B cell (primary cell): ENCODE results near the gene CORO2A. TPM values are rescaled to one million over a fixed set of nuclear protein-coding genes. Genes with fewer than 3 reads are reported as not detected.

Experiments used
- ATAC-seq: fragments of 200-7000 bp; cut with Tn5 transposase; one replicate; pipeline ENCODE4 v1.10.0; 2021; ENCODE audit warnings: low read depth, mild to moderate bottlenecking, moderate number of reproducible peaks, moderate library complexity
- CTCF ChIA-PET: fragments of 350-600 bp; sonication (Branson Sonifier 250); formaldehyde crosslinking; loops from one replicate; lab custom pipeline; 2021; ENCODE audit warnings: antibody characterized with exemption, inconsistent platforms; lab: Charles Lee
- POLR2A ChIA-PET: fragments of 350-600 bp; sonication (Branson Sonifier 250); formaldehyde crosslinking; loops from one replicate; lab custom pipeline; 2021; ENCODE audit warnings: antibody characterized with exemption; lab: Charles Lee
- DNase-seq: peaks from one replicate; pipeline ENCODE4 v3.0.0; 2013
- H2AFZ ChIP-seq: 2 replicates; pipeline ENCODE4 v1.6.1; 2012; ENCODE audit warnings: mild to moderate bottlenecking, low read depth, low read length; ENCODE audit not compliant: insufficient read depth, poor library complexity, severe bottlenecking
- H3K27ac ChIP-seq, 2 donors: 1 replicate in 1 of 2; 2 replicates in 1 of 2; pipeline ENCODE4 v1.5.1; 2012 to 2013; ENCODE audit warnings: low read length in 2 of 2, mild to moderate bottlenecking in 2 of 2, moderate library complexity in 1 of 2
- H3K27me3 ChIP-seq, 4 experiments: fragments of 200-600 bp in 1 of 4; sonication (generic) in 1 of 4; replicated peaks in 1 of 4; 1 replicate in 2 of 4; 2 replicates in 2 of 4; pipeline versions ENCODE4 v1.6.1 to v1.7.0; 2013 to 2016; ENCODE audit warnings: low read length in 3 of 4, mild to moderate bottlenecking in 2 of 4, mixed read lengths in 1 of 4, moderate library complexity in 1 of 4; ENCODE audit not compliant: insufficient read depth in 4 of 4, control insufficient read depth in 3 of 4; ENCODE audit errors: control extremely low read depth in 1 of 4
- H3K36me3 ChIP-seq, 2 experiments: replicated peaks in 1 of 2; 1 replicate in 1 of 2; 2 replicates in 1 of 2; pipeline versions ENCODE4 v1.6.1 to v1.7.1; 2013; ENCODE audit warnings: low read length in 1 of 2; ENCODE audit not compliant: insufficient read depth in 2 of 2, control insufficient read depth in 1 of 2; ENCODE audit errors: control extremely low read depth in 1 of 2, extremely low read depth in 1 of 2
- H3K4me1 ChIP-seq, 2 donors: fragments of 200-600 bp in 1 of 2; sonication (generic) in 1 of 2; 1 replicate in 1 of 2; 2 replicates in 1 of 2; pipeline versions ENCODE4 v1.5.1 to v1.6.1; 2013 to 2017; ENCODE audit warnings: low read length in 2 of 2; ENCODE audit not compliant: control insufficient read depth in 2 of 2, insufficient read depth in 2 of 2
- H3K4me2 ChIP-seq: replicated peaks from 2 replicates; pipeline ENCODE3; 2012; ENCODE audit warnings: mild to moderate bottlenecking, low read depth, low read length; ENCODE audit not compliant: poor library complexity, severe bottlenecking
- H3K4me3 ChIP-seq, 5 experiments: fragments of 200-600 bp in 1 of 5; sonication (generic) in 1 of 5; 1 replicate in 3 of 5; 2 replicates in 2 of 5; pipeline versions ENCODE4 v1.5.1 to v1.7.0; 2011 to 2016; ENCODE audit warnings: low read length in 4 of 5, mild to moderate bottlenecking in 4 of 5, low read depth in 2 of 5, control low read depth in 1 of 5, moderate library complexity in 1 of 5; ENCODE audit not compliant: insufficient read depth in 1 of 5; ENCODE audit errors: control extremely low read depth in 1 of 5, extremely low read depth in 1 of 5
- H3K79me2 ChIP-seq: fragments of 200-600 bp; sonication (generic); one replicate; pipeline ENCODE4 v1.6.0; 2016; ENCODE audit warnings: low read length; ENCODE audit not compliant: control insufficient read depth, insufficient read depth
- H3K9ac ChIP-seq: fragments of 200-600 bp; sonication (generic); 2 replicates; pipeline ENCODE4 v1.6.1; 2017; ENCODE audit warnings: mild to moderate bottlenecking, low read length, moderate library complexity
- H3K9me3 ChIP-seq, 3 donors: one replicate each; pipeline versions ENCODE4 v1.6.1 to v1.7.1; 2013; ENCODE audit warnings: low read length in 2 of 3; ENCODE audit not compliant: control insufficient read depth in 2 of 3, insufficient read depth in 1 of 3; ENCODE audit errors: control extremely low read depth in 1 of 3
- H4K20me1 ChIP-seq: 2 replicates; pipeline ENCODE4 v1.6.0; 2012; ENCODE audit warnings: mild to moderate bottlenecking, low read length; ENCODE audit not compliant: insufficient read depth, control insufficient read depth, poor library complexity, severe bottlenecking
- H3K27ac Mint-ChIP-seq: one replicate; pipeline ENCODE4 v1.8.0; 2021; ENCODE audit warnings: mixed read lengths
- H3K27me3 Mint-ChIP-seq: one replicate; pipeline ENCODE4 v1.8.0; 2021; ENCODE audit warnings: mixed read lengths
- H3K4me1 Mint-ChIP-seq: one replicate; pipeline ENCODE4 v1.8.0; 2021; ENCODE audit warnings: mixed read lengths
- H3K4me3 Mint-ChIP-seq: one replicate; pipeline ENCODE4 v1.8.0; 2021; ENCODE audit warnings: mixed read lengths
- H3K9me3 Mint-ChIP-seq: one replicate; pipeline ENCODE4 v1.8.0; 2022; ENCODE audit warnings: mixed read lengths; ENCODE audit not compliant: insufficient read depth
- CTCF ChIP-seq: fragments of 200-600 bp; IDR thresholded peaks from one replicate; pipeline ENCODE4 v1.8.0; 2022; ENCODE audit warnings: antibody characterized with exemption, mild to moderate bottlenecking
- EZH2 ChIP-seq: IDR thresholded peaks from 2 replicates; pipeline ENCODE4 v1.6.1; 2012; ENCODE audit warnings: borderline replicate concordance, low read depth, mild to moderate bottlenecking, moderate library complexity, low read length; ENCODE audit not compliant: insufficient read depth, poor library complexity, severe bottlenecking
- WGBS: methylation state at CpG from one replicate; pipeline ENCODE4 v1.1.5; 2013; ENCODE audit warnings: missing lambda C conversion rate; ENCODE audit not compliant: insufficient coverage; 5-methylcytosine and 5-hydroxymethylcytosine counted together
- intact Hi-C: fragments of 100-400 bp; cut with micrococcal nuclease; formaldehyde crosslinking; loops from one replicate; pipeline ENCODE4 v1.10.0; 2022
- polyA plus RNA-seq: library from polyadenylated mRNA; depleted of rRNA; stranded (reverse); fragments of >200 nt; gene quantifications from 2 replicates; pipeline ENCODE4 v1.2.3, GENCODE V29; 2012
- total RNA-seq, 2 donors: library from RNA; stranded (reverse); fragments of 120-200 nt in 1 of 2; gene quantifications; 1 replicate in 1 of 2; 2 replicates in 1 of 2; pipeline versions ENCODE4 v1.2.3 to v1.2.4, GENCODE V29; 2013 to 2022

Gene CORO2A
- total and polyA plus RNA-seq, 2 donors (not counting 1 experiment from before 2014, with no cell fraction given), result 1.1 to 2.0 TPM

GRCh38 chr9:98132806-98133631 lies 59.4 kb downstream of the CORO2A start:
- H3K27ac ChIP-seq, result no peak overlapping the region
- Mint-ChIP-seq H3K4me1 (peaks cover 32% of the 10 kb centered on the region), H3K9me3 (no peaks in the 10 kb centered on the region), H3K27ac (no peak overlapping the region), H3K4me3 (no peak overlapping the region), H3K27me3 (no peaks in the 10 kb centered on the region)
- CTCF ChIA-PET, result interaction anchor here (0.9 to 3.1 kb wide), 4 partner anchors 24 to 59 kb away, joined by 3 to 14 read pairs (median 4); no protein-coding TSS in a partner anchor
- POLR2A ChIA-PET, result no interaction called here
- no peaks in the 10 kb centered on the region for H3K79me2 ChIP-seq
- DNase-seq (no peak), ATAC-seq (no peak)
- H3K36me3 ChIP-seq, result no peaks in the 10 kb centered on the region
- H3K4me3 ChIP-seq, result no peak overlapping the region
- TF ChIP-seq EZH2, result no peak
- no peak for TF ChIP-seq CTCF
- intact Hi-C loops, result no loop called here
- no peak overlapping the region for H3K4me2 ChIP-seq
- 95% methylated on average over 13 of the region's 14 CpGs for WGBS
- H3K9me3 ChIP-seq, result no peaks in the 10 kb centered on the region
- H3K27me3 ChIP-seq, result no peaks in the 10 kb centered on the region
- peaks cover 18 to 26% of the 10 kb centered on the region in 2 donors for H3K4me1 ChIP-seq
- no peaks in the 10 kb centered on the region for H4K20me1 ChIP-seq
- H3K9ac ChIP-seq, result no peak overlapping the region
- no peak overlapping the region for H2AFZ ChIP-seq

- H3K4me2 ChIP-seq, result no peak overlapping the region
Measured at GRCh38 chr9:98132158-98132557, 60.3 kb downstream of the CORO2A start.

More at GRCh38 chr9:98132158-98132557, 60.3 kb downstream of the CORO2A start:
- intact Hi-C loops, result no loop called here
- POLR2A ChIA-PET, result interaction anchor here (0.9 kb wide), 1 partner anchor 13 kb away, joined by 3 read pairs; the partner anchor contains the start of gene TRIM14
- peaks cover 20 to 30% of the 10 kb centered on the region in 2 donors for H3K4me1 ChIP-seq
- no peak overlapping the region for H2AFZ ChIP-seq
- DNase-seq, result no peak
- Mint-ChIP-seq H3K27ac (no peak overlapping the region), H3K4me3 (no peak overlapping the region), H3K9me3 (no peaks in the 10 kb centered on the region), H3K4me1 (peaks cover 32% of the 10 kb centered on the region), H3K27me3 (no peaks in the 10 kb centered on the region)
- WGBS, result 92% methylated on average over 9 of the region's 9 CpGs
- CTCF ChIA-PET, result interaction anchor here (1.3 kb wide), 1 partner anchor 56 kb away, joined by 3 read pairs; no protein-coding TSS in a partner anchor
- no peak overlapping the region for H3K4me3 ChIP-seq
- no peaks in the 10 kb centered on the region for H3K9me3 ChIP-seq
- no peak overlapping the region for H3K9ac ChIP-seq
- TF ChIP-seq EZH2 (no peak), CTCF (no peak)
- ATAC-seq, result no peak
- no peaks in the 10 kb centered on the region for H3K27me3 ChIP-seq
- no peaks in the 10 kb centered on the region for H3K79me2 ChIP-seq
- no peaks in the 10 kb centered on the region for H3K36me3 ChIP-seq
- no peaks in the 10 kb centered on the region for H4K20me1 ChIP-seq
- no peak overlapping the region for H3K27ac ChIP-seq
